Heart left ventricle (tissue), 13 donors: ENCODE results near the gene LIPN.

Experiments used
- POLR2A ChIP-seq, 2 donors: fragments of 450-650 bp; IDR thresholded peaks; one replicate each; pipeline ENCODE4 v1.6.1; 2017; ENCODE audit warnings: antibody characterized with exemption in 2 of 2, mild to moderate bottlenecking in 2 of 2, moderate library complexity in 2 of 2
- TF ChIP-seq, protein P1 (sequence below), 12 donors: fragments of 200-600 bp; sonication (generic) in 4 of 12; IDR thresholded peaks; one replicate each; pipeline versions ENCODE4 v1.5.0 to v1.8.0; 2018 to 2022; ENCODE audit warnings: antibody characterized with exemption in 12 of 12, mild to moderate bottlenecking in 5 of 12
- donor health status: ischemic (EF 13 %, LVEDD 7.1; RV severe dilation, severe dysfunction).
- donor health status: DM: no; HTN: yes; CAD: no.
- donor health status: DM: no; HTN: no; CAD: no.
- donor health status: ischemic (EF 25% LVEDD 6.9; RV normal size, moderate dysfunction).
- donor health status: ischemic (EF 25% LVEDD 5.7; RV mildly dilated, moderate dysfunction).
- donor health status: ischemic (EF 35%, LVEDD 5.7; RV mildly dilated, moderate dysfunction).
- donor health status: nonischemic (EF 11% LVEDD 7.7; RV severe dilation, severe dysfunction).
- donor health status: DM: yes; HTN: yes; CAD: no.
- donor health status: PGD.
- donor health status: ischemic (EF 29% LVEDD 5.4; RV normal size, mild dysfunction).
- donor health status: nonischemic (EF 23%, LVEDD 6.1; RV moderate dilation, normal function).

DNA sequence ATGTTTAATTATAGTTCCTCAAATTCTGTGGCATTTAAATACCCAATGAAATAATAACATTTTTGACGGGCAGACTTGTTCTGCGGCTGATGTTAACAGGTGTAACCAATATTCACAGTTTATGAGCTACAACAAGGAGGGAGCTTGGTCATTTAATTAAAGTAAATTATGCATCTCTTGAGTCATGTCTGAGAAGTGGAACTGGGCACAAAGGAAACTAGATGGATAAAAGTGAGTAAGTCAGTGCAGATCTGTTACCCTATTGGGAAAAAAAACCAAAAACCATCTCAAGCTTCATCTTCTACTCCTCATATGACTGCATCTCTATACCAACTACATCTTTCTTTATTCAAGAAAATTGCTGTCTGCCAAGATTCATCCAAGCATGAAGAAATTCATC, 67.9 kb downstream of the LIPN start:
- TF ChIP-seq, protein P1, sequence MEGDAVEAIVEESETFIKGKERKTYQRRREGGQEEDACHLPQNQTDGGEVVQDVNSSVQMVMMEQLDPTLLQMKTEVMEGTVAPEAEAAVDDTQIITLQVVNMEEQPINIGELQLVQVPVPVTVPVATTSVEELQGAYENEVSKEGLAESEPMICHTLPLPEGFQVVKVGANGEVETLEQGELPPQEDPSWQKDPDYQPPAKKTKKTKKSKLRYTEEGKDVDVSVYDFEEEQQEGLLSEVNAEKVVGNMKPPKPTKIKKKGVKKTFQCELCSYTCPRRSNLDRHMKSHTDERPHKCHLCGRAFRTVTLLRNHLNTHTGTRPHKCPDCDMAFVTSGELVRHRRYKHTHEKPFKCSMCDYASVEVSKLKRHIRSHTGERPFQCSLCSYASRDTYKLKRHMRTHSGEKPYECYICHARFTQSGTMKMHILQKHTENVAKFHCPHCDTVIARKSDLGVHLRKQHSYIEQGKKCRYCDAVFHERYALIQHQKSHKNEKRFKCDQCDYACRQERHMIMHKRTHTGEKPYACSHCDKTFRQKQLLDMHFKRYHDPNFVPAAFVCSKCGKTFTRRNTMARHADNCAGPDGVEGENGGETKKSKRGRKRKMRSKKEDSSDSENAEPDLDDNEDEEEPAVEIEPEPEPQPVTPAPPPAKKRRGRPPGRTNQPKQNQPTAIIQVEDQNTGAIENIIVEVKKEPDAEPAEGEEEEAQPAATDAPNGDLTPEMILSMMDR (IDR thresholded peaks at IDR 0.05), result no peak
- TF ChIP-seq POLR2A (IDR thresholded peaks at IDR 0.05), result no peak
